CD4-positive, CD25-positive, alpha-beta regulatory T cell (primary cell): ENCODE data around the gene WASHC4. TPM values are rescaled to one million over a fixed set of nuclear protein-coding genes. Genes with fewer than 3 reads are reported as not detected.

ENCODE experiments used
- ATAC-seq, 2 donors: fragments of 150-1000 bp; cut with Tn5 transposase; one replicate each; pipeline ENCODE4 v1.10.0; 2021; ENCODE audit warnings: low read depth in 2 of 2, moderate number of reproducible peaks in 2 of 2, moderate library complexity in 1 of 2
- DNase-seq, 3 donors: peaks; one replicate each; pipeline versions ENCODE4 v3.0.0 to v3.0.0-alpha.2; 2012 to 2022; ENCODE audit warnings: mixed read lengths in 1 of 3
- H3K27ac ChIP-seq: one replicate; pipeline ENCODE4 v1.7.0; 2013; ENCODE audit warnings: mild to moderate bottlenecking, low read length; ENCODE audit not compliant: insufficient read depth, poor library complexity, severe bottlenecking
- H3K27me3 ChIP-seq: one replicate; pipeline ENCODE4 v1.7.0; 2013; ENCODE audit warnings: low read length; ENCODE audit not compliant: control insufficient read depth, insufficient read depth
- H3K36me3 ChIP-seq: one replicate; pipeline ENCODE4 v1.7.0; 2013; ENCODE audit warnings: mild to moderate bottlenecking, low read length, moderate library complexity; ENCODE audit not compliant: control insufficient read depth, insufficient read depth
- H3K4me1 ChIP-seq: 2 replicates; pipeline ENCODE4 v1.7.0; 2013; ENCODE audit warnings: mild to moderate bottlenecking, low read length; ENCODE audit not compliant: insufficient read depth, control insufficient read depth, poor library complexity, severe bottlenecking
- H3K4me3 ChIP-seq: one replicate; pipeline ENCODE4 v1.7.0; 2013; ENCODE audit warnings: low read depth, mild to moderate bottlenecking, low read length, moderate library complexity
- H3K9me3 ChIP-seq, 2 experiments: 1 replicate in 1 of 2; 2 replicates in 1 of 2; pipeline ENCODE4 v1.7.0; 2013; ENCODE audit warnings: low read length in 2 of 2, mild to moderate bottlenecking in 1 of 2, moderate library complexity in 1 of 2; ENCODE audit not compliant: control insufficient read depth in 2 of 2
- H3K27ac Mint-ChIP-seq, 3 donors: one replicate each; pipeline ENCODE4 v1.8.0; 2020 to 2022; ENCODE audit warnings: mild to moderate bottlenecking in 3 of 3, mixed read lengths in 3 of 3, moderate library complexity in 2 of 3
- H3K27me3 Mint-ChIP-seq: one replicate; pipeline ENCODE4 v1.8.0; 2022; ENCODE audit warnings: mild to moderate bottlenecking, mixed read lengths
- H3K36me3 Mint-ChIP-seq: one replicate; pipeline ENCODE4 v1.8.0; 2020; ENCODE audit warnings: mixed read lengths
- H3K4me1 Mint-ChIP-seq, 4 donors: one replicate each; pipeline ENCODE4 v1.8.0; 2020 to 2022; ENCODE audit warnings: mixed read lengths in 4 of 4, mild to moderate bottlenecking in 1 of 4
- H3K4me3 Mint-ChIP-seq, 4 donors: one replicate each; pipeline ENCODE4 v1.8.0; 2020 to 2022; ENCODE audit warnings: mild to moderate bottlenecking in 4 of 4, mixed read lengths in 4 of 4, moderate library complexity in 3 of 4
- H3K9me3 Mint-ChIP-seq, 7 donors: one replicate each; pipeline ENCODE4 v1.8.0; 2020 to 2022; ENCODE audit warnings: mixed read lengths in 7 of 7, mild to moderate bottlenecking in 3 of 7, moderate library complexity in 2 of 7
- polyA plus RNA-seq, 4 donors: library from polyadenylated mRNA; unstranded; fragments of 300-500 nt; fragmentation: Illumina TruSeq; gene quantifications; one replicate each; pipeline ENCODE4 v1.2.3, GENCODE V29; 2021
- total RNA-seq: library from RNA; stranded (reverse); gene quantifications from one replicate; pipeline ENCODE4 v1.2.3, GENCODE V29; 2022

WASHC4 gene
- total and polyA plus RNA-seq, 5 donors from 2014 or later: 24.0 to 41.2 (median 28.5) TPM

- no peaks in the 10 kb centered on the region for H3K27me3 ChIP-seq
- no peak overlapping the region for H3K4me3 ChIP-seq
- H3K27ac ChIP-seq: no peak overlapping the region
- Mint-ChIP-seq H3K36me3 (peaks cover 25% of the 10 kb centered on the region), H3K4me1 (no peaks in the 10 kb centered on the region), H3K9me3 (peaks cover 0 to 2% (median 0%) of the 10 kb centered on the region in 7 donors), H3K27ac (no peak overlapping the region), H3K4me3 (no peak overlapping the region), H3K27me3 (no peaks in the 10 kb centered on the region)
- H3K4me1 ChIP-seq: no peaks in the 10 kb centered on the region
- H3K36me3 ChIP-seq: peaks cover 68% of the 10 kb centered on the region
- ATAC-seq (no peak), DNase-seq (no peak)
- no peaks in the 10 kb centered on the region for H3K9me3 ChIP-seq
These were observed 93.8 kb downstream of the WASHC4 start for GRCh38 chr12:105201299-105201698.

DNA sequence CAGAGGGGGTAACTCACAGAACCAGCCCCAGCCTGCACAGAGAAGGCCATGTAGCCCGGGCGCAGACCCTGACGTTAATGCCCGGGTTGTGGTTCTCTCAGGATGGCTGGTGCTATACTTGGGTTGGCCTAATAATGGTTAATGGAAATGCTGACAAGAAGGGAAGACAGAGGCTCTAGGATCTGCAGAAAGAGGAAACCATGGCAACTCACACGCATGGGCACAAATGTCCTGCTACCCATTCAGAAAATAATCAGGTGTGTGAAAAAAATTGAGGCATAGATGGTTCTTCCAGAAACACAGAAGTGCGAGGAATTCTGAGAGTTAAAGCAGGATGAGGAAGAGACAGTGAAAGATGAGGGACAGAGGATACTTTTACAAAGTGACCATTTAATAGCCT is 94.7 kb downstream of the WASHC4 start:
- Histone ChIP-seq H3K36me3 (peaks cover 68% of the 10 kb centered on the region), H3K4me3 (no peak overlapping the region), H3K9me3 (no peaks in the 10 kb centered on the region), H3K27me3 (no peaks in the 10 kb centered on the region), H3K4me1 (no peaks in the 10 kb centered on the region), H3K27ac (no peak overlapping the region)
- ATAC-seq (no peak), DNase-seq (no peak)
- peaks cover 0 to 2% (median 0%) of the 10 kb centered on the region in 7 donors for H3K9me3 Mint-ChIP-seq
- no peak overlapping the region for H3K4me3 Mint-ChIP-seq
- H3K4me1 Mint-ChIP-seq: no peaks in the 10 kb centered on the region
- H3K36me3 Mint-ChIP-seq: peaks cover 35% of the 10 kb centered on the region
- no peaks in the 10 kb centered on the region for H3K27me3 Mint-ChIP-seq
- peak overlapping the region in 1 of 3 donors; percentile 67 for H3K27ac Mint-ChIP-seq

DNA sequence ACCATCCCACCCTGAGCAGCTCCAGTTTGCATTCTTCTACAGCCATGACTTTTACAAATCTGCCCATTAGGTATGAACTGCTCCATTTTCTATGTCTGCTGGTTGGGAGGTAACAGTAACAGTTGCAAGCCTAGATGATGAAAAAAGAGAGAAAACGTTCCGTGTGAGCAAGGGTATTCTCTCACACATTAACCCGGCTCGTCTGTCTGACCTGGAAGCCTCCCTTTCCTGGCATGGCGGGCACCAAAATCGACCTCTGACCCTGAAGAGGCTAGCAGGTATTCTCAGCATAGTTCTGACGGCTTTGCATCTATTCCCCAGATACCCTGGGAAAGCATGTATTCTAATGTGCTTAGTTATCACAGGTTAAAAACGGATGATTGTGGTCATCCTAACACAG is 96.6 kb downstream of the WASHC4 start:
- Histone ChIP-seq H3K9me3 (no peaks in the 10 kb centered on the region), H3K4me3 (no peak overlapping the region), H3K27me3 (no peaks in the 10 kb centered on the region), H3K27ac (no peak overlapping the region), H3K36me3 (peaks cover 76% of the 10 kb centered on the region), H3K4me1 (no peaks in the 10 kb centered on the region)
- ATAC-seq: no peak
- no peak for DNase-seq
- Mint-ChIP-seq H3K36me3 (peaks cover 50% of the 10 kb centered on the region), H3K27me3 (no peaks in the 10 kb centered on the region), H3K9me3 (peaks cover 0 to 2% (median 0%) of the 10 kb centered on the region in 7 donors), H3K4me1 (no peaks in the 10 kb centered on the region), H3K27ac (no peak overlapping the region), H3K4me3 (no peak overlapping the region)

GRCh38 chr12:105204916-105205315 is 97.4 kb downstream of the WASHC4 start:
- H3K9me3 ChIP-seq: no peaks in the 10 kb centered on the region
- no peaks in the 10 kb centered on the region for H3K4me1 ChIP-seq
- peaks cover 75% of the 10 kb centered on the region for H3K36me3 ChIP-seq
- no peak overlapping the region for H3K4me3 Mint-ChIP-seq
- DNase-seq: no peak
- H3K9me3 Mint-ChIP-seq: peaks cover 0 to 2% (median 0%) of the 10 kb centered on the region in 7 donors
- no peak overlapping the region for H3K27ac ChIP-seq
- peaks cover 52% of the 10 kb centered on the region for H3K36me3 Mint-ChIP-seq
- no peak overlapping the region for H3K4me3 ChIP-seq
- H3K27me3 Mint-ChIP-seq: no peaks in the 10 kb centered on the region
- no peak for ATAC-seq
- no peaks in the 10 kb centered on the region for H3K4me1 Mint-ChIP-seq
- H3K27ac Mint-ChIP-seq: no peak overlapping the region
- no peaks in the 10 kb centered on the region for H3K27me3 ChIP-seq

- no peak overlapping the region for H3K4me3 Mint-ChIP-seq
- no peaks in the 10 kb centered on the region for H3K9me3 ChIP-seq
- DNase-seq: no peak
- no peaks in the 10 kb centered on the region for H3K27me3 ChIP-seq
- peaks cover 76% of the 10 kb centered on the region for H3K36me3 ChIP-seq
- H3K27ac ChIP-seq: no peak overlapping the region
- no peaks in the 10 kb centered on the region for H3K27me3 Mint-ChIP-seq
- H3K9me3 Mint-ChIP-seq: peaks cover 0 to 2% (median 0%) of the 10 kb centered on the region in 7 donors
- no peaks in the 10 kb centered on the region for H3K4me1 ChIP-seq
- no peak overlapping the region for H3K4me3 ChIP-seq
- no peak overlapping the region for H3K27ac Mint-ChIP-seq
- ATAC-seq: no peak
- peaks cover 0 to 1% (median 0%) of the 10 kb centered on the region in 4 donors for H3K4me1 Mint-ChIP-seq
- peaks cover 53% of the 10 kb centered on the region for H3K36me3 Mint-ChIP-seq
These were observed 98.0 kb downstream of the WASHC4 start for GRCh38 chr12:105205322-105206048.

DNA sequence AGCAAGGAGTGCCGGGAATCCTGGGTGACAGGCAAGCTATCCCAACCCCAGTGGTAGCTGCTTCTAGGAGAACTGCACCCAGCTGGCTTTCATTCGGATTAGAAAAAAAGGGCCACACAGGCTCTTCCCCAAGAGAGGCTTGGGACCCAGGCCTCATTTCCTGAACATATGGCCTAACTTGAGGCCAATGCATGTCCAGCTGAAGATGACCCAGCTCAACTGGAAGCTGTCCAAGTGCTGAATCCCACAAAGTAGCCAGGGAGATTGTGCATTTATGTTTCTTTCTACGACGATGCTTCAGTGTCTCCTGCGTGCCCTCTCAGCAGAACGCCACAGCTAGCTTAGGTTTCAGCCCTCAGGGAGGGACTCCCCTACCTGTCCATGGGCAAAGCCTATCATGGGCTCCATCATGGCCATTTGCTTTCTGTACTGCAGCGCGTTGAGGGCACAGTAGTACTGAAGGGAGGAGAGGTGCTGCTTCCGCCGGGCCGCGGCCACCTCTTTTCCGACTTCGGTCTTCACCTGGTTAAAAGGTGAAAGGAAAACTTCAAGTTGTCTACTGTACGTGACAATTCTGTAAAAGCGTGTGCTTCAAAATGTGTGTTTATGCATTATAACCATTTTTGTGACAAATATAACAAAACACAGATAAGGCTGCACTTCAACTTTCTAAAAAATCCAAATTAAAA is 99.3 kb downstream of the WASHC4 start:
- Histone ChIP-seq H3K36me3 (peaks cover 87% of the 10 kb centered on the region), H3K4me1 (no peaks in the 10 kb centered on the region), H3K27me3 (no peaks in the 10 kb centered on the region), H3K27ac (no peak overlapping the region), H3K9me3 (no peaks in the 10 kb centered on the region), H3K4me3 (no peak overlapping the region)
- ATAC-seq (no peak), DNase-seq (no peak)
- Mint-ChIP-seq H3K27me3 (no peaks in the 10 kb centered on the region), H3K9me3 (peaks cover 0 to 2% (median 0%) of the 10 kb centered on the region in 7 donors), H3K36me3 (peaks cover 61% of the 10 kb centered on the region), H3K4me3 (no peak overlapping the region), H3K4me1 (peaks cover 0 to 5% (median 0%) of the 10 kb centered on the region in 4 donors), H3K27ac (no peak overlapping the region)

DNA sequence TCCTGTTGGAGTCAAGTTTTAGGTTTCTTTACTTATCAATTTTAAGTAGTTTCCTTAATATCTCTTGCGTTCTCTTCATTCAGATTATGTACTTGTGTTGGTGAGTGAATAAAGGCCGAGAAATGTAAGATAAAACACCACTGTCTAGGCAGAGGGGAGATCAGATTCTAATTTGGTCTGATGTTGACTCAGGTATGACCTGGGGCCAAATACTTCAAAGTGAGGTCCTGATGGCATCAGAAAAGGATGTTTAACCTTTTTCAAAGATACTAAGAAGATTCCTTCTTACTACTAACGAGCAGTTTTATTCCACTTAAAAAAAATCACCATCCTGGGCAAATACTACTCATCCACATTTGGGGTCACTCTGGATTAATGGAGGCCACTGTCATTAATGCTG is 101.6 kb downstream of the WASHC4 start:
- Histone ChIP-seq H3K4me1 (no peaks in the 10 kb centered on the region), H3K36me3 (peaks cover 70% of the 10 kb centered on the region), H3K27me3 (no peaks in the 10 kb centered on the region), H3K4me3 (no peak overlapping the region), H3K9me3 (no peaks in the 10 kb centered on the region), H3K27ac (no peak overlapping the region)
- Mint-ChIP-seq H3K4me1 (peaks cover 0 to 6% (median 0%) of the 10 kb centered on the region in 4 donors), H3K27ac (no peak overlapping the region), H3K4me3 (no peak overlapping the region), H3K9me3 (peaks cover 0 to 2% (median 0%) of the 10 kb centered on the region in 7 donors), H3K27me3 (no peaks in the 10 kb centered on the region), H3K36me3 (peaks cover 67% of the 10 kb centered on the region)
- DNase-seq (no peak), ATAC-seq (no peak)
